NCI-H1417 treated with DMSO at 0.1 percent for 48 hours (cell line): ENCODE results near the gene NF2.
"Not testable (repeated sequence)": the region's sequence is repeated elsewhere in the genome, so short reads cannot be mapped to it uniquely, and the experiment has no call there.

Source experiments
- DNase-seq: peaks from one replicate; lab custom pipeline; 2025; lab: John Stamatoyannopoulos, UW

The NF2 gene

DNA sequence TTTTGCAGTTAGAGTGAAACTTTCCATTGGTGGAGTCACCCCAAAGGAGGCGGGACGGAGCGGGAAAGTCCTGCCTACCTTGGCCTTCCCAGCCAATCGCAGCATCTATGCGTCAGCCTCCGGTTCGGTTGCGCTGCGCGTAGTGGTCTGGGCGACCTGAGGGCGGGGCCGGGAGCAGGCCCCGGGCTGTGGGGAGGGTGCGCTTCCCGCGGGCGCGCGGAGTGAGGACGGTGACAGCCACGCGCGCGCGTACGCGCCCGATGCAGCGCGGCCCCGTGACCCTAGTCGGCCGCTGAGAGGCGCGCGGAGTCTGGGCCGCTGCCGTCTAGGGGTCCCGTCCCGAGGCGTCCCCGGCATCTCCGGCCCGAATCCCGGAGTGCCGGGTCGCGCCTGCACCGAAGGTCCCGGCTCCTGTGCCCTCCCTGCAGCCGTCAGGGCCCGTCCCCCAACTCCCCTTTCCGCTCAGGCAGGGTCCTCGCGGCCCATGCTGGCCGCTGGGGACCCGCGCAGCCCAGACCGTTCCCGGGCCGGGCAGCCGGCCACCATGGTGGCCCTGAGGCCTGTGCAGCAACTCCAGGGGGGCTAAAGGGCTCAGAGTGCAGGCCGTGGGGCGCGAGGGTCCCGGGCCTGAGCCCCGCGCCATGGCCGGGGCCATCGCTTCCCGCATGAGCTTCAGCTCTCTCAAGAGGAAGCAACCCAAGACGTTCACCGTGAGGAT lies at the start of gene NF2:
Gene NF2 (plus strand): TSS at position 276 of the 718 bp plus-strand sequence. CDS start 366 bp downstream, at position 642.
- peak; percentile 40 for DNase-seq

DNA sequence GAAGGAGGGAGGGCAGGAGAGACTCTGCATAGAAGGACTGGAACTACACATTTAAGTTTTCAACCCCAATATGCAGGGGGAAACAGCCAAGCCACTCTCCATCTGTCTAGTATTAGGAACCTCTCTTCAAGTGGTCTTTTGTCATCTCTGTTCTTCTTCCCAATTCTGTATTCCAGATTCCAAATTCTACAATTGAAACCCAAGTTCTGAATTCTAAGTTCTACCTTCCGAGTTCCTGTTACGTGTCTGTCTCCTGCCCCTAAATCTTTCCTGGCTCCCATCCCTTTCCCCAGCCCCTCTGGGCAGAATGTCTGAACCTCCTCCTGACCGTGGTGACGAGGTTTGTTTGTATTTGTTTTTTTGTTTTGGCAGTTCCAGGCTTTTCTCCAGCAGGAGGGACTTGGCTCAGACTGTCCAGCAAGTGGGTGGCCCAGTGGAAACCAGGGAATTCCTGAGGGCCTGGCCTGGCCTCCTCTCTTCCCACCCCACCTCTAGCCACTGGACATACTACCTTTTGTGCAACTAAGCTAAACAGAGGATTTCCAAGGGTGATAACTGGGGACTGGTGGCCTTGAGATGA lies 48.3 kb upstream of the NF2 start:
- DNase-seq, result no peak

DNA sequence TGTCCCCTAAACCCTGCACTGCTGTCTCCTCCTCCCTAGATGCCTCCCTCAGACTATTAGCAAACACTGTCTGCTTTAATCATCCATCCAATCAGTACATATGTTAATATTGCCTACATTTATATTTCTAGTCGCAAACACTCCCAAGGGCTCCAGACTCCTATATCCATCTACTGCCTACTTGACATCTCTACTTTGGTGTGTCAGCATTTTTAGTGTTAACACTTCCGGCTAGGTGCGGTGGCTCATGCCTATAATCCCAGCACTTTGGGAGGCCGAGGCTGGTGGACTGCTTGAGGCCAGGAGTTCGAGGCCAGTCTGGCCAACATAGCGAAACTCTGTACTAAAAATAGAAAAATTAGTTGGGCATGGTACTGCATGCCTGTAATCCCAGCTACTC lies 44.4 kb upstream of the NF2 start:
- DNase-seq, result no peak

GRCh38 chr22:29559853-29560252 lies 43.6 kb upstream of the NF2 start:
- DNase-seq, result no peak

DNA sequence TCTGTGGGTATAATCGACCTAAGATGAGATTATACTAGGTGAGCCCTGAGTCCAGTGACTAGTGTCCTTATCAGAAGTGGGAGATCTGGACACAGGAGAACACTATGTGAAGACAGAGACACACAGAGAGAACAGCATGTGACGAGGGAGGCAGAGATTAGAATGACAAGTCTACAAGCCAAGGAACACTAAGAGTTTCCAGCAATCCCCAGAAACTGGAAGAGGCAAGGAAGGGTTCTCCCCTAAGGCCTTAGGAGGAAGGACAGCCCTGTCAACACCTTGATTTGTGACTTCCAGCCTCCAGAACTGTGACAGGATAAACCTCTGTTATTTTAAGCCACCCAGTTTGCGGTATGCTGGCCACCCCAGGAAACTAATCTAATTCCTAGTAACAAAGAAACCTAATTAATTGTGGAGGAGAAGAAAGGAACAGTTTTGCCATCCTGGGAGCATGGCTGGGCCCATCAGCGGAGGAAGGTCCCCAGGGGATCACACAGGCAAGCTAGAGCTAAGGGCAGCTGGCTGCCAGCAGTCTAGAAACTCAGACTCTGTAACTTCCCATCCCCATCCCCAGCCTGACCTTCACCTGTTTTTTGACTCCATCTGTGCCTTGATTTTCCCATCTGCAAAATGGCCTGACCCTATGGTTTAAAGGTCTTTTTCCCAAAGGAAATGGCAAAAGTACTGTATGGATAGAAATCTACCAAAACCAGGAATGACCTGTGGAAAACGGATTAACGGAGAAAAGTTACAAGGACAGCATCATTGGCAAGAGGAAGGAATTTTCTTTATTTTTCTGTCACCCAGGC lies 39.6 kb upstream of the NF2 start:
- no peak for DNase-seq

- DNase-seq, result not testable (repeated sequence)
These were observed 36.9 kb upstream of the NF2 start for GRCh38 chr22:29566513-29566912.

- DNase-seq, result no peak
These were observed 36.1 kb upstream of the NF2 start for GRCh38 chr22:29567338-29567737.

DNA sequence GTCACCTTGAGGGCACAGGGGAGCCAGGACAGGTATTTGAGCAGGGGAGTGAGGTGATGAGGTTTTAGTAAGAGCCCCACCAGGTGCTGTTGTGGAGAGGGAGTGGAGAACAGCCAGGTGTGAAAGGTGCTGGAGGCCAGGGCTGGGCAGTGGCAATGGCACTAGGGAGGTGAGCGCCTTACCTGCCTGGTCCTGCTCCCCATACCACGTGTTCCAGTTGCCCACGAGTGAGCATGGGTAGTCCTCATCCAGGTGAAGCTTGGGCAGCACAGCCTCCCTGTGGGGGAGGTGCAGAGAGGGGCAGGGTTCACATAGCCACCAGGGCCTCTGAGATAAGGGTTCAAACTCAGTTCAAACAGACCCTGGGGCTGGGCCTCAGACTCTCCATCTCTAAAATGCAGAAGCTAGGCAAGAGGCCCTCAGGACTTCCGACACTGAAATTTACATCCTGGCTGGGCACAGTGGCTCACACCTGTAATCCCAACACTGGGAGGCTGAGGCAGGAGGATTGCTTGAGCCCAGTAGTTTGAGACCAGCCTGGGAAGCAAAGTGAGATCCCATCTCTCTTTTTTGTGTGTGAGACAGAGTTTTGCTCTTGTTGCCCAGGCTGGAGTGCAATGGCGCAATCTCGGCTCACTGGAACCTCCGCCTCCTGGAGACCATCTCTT lies 34.3 kb upstream of the NF2 start:
- no peak for DNase-seq

- DNase-seq, result no peak
These were observed 33.0 kb upstream of the NF2 start for GRCh38 chr22:29570456-29570855.

DNA sequence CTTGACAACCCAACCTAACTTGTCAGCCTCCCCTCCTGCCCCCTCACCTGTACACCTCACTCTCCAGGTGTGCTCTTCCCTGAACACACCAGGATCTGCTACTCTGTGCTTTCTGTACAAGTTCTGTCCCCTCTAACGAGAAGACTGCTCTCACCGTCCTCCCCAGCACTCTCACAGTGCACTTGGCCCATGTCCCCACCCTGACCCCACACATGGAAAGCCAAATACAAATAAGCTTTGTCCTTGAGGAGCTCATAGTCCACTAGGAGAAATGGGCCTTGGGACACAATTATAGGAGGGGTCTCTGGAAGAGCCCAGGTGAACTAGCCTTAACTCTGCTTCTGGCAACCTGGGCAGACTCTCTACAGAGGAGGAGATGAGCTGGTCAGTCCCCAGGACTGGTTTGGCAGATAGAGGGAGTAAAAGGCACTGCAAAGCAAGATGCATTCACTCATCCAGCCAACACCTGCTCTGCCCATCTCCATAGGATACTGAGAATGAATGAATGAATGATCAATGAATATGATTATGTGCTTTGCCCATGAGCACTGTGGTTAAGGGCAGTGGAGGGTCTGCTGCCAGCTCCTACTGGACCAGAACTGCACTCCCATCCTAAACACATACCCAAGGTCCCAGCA lies 32.4 kb upstream of the NF2 start:
- no peak for DNase-seq

GRCh38 chr22:29574762-29575450 lies 28.5 kb upstream of the NF2 start:
- no peak for DNase-seq

DNA sequence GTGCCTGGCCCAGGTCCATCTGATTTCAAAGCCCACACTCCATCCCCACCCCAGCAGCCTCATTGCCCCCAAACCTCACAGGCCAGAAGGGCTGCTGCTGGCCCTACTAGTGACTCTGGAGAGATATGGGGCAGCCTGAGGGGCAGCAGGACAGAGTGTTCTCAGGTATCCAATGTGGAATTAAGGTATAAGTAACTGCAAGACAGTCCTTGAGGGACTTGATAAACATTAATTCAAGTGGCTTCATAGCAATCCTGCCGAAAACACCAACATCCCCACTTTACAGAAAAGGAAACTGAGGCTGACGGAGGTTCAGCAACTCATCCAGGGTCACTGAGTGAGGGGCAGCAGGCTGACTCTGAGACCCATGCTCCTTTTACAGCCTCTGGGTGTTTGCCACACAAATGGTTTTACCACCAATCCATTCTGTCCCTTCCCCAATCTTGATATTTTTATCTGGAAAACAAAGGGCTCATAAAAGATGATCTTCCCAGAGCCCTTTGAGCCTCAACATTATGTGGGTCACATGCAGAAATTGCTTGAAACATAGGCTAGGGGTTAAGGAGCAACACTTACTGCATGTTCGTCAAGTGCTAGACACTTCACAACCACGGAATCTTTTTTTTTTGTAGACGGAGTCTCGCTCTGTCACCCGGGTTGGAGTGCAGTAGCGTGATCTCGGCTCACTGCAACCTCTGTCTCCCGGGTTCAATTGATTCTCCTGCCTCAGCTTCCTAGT lies 24.8 kb upstream of the NF2 start:
- DNase-seq, result no peak

DNA sequence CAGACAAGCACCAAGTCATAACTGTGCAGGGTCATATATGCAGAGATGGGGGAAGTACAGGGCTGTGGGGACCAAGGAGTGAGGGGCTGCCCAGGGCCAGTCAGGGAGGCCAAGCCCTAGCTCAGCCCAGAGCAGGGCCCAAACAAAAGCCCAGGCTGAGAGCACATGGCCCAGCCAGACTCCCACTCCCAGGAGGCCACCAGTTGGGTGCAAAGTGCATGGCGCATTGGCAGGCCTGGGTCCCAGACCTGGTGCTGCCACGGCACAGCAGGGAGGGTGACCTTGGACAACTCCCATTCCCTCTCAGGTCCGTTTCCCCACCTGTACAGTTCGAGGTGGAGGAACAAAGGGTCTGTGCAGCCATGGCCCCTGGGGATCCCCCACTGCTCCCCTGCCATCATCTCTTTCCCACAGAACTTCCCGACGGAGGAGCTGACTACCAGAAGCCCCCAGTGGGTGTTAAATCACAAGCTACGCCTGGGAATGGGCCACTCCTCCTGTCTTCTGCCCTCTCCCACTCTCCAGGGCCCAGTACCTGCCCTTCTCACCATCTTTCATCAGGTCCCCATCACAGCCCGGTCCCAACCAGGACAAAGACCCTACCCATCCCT lies 23.1 kb upstream of the NF2 start:
- no peak for DNase-seq

DNA sequence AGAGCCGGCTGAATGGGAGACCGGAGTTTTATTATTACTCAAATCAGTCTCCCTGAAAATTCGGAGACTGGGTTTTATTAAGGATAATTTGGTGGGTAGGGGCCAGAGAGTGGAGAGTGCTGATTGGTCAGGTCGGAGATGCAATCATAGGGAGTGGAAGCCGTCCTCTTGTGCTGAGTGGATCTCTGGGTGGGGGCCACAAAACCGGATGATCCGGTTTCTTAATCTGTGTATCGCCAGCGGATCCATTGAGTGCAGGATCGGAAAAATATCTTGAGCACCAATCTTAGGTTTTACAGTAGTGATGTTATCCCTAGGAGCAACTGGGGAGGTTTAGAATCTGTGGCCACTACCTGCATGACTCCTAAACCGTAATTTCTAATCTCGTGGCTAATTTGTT lies 21.6 kb upstream of the NF2 start:
- peak; percentile 23 for DNase-seq

- DNase-seq, result no peak
These were observed 18.5 kb upstream of the NF2 start for GRCh38 chr22:29584975-29585374.

- not testable (repeated sequence) for DNase-seq
These were observed 17.2 kb upstream of the NF2 start for GRCh38 chr22:29586193-29586705.

DNA sequence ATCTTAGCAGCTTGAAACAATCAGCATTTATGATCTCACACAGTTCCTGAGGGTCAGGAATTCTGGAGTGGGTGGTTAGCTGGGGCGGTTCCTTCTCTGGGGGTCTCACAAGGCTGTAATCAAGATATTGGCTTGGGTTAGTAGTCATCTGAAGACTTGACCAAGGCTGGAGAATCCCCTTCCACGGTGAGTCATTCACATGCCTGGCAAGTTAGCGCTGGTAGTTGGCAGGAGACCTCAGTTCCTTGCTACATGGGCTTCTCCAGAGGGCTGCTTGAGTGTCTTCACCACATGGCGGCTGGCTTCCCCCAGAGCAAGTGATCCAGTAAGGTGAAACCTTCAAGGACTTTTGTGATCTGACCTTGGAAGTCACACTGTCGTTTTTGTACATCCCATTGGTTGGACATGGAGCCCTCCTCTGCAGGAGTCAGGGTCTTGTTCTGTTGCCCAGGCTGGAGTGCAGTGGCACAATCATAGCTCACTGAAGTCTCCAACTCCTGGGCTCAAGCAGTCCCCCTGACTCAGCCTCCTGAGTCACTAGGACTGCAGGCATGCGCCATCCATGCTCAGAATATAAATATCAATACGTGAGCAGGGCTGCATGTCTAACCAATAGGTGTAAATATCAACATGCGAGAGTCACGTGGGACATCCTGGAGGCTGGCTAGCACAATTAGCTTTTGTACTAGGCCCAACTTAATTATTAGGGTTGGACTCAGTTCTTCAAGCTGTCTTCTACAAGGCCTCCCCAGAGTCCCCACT lies 15.3 kb upstream of the NF2 start:
- no peak for DNase-seq

- DNase-seq, result no peak
These were observed 9.5 kb upstream of the NF2 start for GRCh38 chr22:29593923-29594322.

GRCh38 chr22:29594447-29594846 lies 9.0 kb upstream of the NF2 start:
- DNase-seq, result not testable (repeated sequence)
